ENCODE data around the gene SEC22A.
A peak's percentile ranks its signal among the peaks of the same experiment; 100 is the strongest.

Gene SEC22A

DNA sequence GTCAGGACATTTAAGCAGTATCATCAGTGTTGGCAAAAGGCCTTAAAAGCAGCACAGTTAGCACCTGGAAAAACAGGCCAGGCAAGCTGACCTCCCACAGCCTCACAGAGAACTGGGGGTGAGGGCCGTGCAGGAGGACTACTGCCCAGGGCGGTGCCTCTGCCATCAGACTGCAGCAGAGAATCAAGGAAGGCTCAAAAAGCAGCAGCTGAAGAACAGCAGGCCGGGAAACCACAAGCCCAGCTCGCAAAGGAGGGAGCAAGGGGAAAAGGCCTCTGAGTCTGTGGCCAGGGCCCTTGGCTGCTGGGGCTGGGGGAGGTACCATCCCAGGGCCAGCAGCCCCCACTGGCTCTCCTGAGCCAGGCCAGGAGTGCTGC is 84.2 kb downstream of the SEC22A start:
- TF ChIP-seq, protein P1, sequence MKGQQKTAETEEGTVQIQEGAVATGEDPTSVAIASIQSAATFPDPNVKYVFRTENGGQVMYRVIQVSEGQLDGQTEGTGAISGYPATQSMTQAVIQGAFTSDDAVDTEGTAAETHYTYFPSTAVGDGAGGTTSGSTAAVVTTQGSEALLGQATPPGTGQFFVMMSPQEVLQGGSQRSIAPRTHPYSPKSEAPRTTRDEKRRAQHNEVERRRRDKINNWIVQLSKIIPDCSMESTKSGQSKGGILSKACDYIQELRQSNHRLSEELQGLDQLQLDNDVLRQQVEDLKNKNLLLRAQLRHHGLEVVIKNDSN (IDR thresholded peaks at IDR 0.05), result no peak
- TF ChIP-seq NFIC (IDR thresholded peaks at IDR 0.05), result no peak
- TF ChIP-seq, protein P2, sequence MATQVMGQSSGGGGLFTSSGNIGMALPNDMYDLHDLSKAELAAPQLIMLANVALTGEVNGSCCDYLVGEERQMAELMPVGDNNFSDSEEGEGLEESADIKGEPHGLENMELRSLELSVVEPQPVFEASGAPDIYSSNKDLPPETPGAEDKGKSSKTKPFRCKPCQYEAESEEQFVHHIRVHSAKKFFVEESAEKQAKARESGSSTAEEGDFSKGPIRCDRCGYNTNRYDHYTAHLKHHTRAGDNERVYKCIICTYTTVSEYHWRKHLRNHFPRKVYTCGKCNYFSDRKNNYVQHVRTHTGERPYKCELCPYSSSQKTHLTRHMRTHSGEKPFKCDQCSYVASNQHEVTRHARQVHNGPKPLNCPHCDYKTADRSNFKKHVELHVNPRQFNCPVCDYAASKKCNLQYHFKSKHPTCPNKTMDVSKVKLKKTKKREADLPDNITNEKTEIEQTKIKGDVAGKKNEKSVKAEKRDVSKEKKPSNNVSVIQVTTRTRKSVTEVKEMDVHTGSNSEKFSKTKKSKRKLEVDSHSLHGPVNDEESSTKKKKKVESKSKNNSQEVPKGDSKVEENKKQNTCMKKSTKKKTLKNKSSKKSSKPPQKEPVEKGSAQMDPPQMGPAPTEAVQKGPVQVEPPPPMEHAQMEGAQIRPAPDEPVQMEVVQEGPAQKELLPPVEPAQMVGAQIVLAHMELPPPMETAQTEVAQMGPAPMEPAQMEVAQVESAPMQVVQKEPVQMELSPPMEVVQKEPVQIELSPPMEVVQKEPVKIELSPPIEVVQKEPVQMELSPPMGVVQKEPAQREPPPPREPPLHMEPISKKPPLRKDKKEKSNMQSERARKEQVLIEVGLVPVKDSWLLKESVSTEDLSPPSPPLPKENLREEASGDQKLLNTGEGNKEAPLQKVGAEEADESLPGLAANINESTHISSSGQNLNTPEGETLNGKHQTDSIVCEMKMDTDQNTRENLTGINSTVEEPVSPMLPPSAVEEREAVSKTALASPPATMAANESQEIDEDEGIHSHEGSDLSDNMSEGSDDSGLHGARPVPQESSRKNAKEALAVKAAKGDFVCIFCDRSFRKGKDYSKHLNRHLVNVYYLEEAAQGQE (IDR thresholded peaks at IDR 0.05; ENCODE audit: low read depth), result no peak

DNA sequence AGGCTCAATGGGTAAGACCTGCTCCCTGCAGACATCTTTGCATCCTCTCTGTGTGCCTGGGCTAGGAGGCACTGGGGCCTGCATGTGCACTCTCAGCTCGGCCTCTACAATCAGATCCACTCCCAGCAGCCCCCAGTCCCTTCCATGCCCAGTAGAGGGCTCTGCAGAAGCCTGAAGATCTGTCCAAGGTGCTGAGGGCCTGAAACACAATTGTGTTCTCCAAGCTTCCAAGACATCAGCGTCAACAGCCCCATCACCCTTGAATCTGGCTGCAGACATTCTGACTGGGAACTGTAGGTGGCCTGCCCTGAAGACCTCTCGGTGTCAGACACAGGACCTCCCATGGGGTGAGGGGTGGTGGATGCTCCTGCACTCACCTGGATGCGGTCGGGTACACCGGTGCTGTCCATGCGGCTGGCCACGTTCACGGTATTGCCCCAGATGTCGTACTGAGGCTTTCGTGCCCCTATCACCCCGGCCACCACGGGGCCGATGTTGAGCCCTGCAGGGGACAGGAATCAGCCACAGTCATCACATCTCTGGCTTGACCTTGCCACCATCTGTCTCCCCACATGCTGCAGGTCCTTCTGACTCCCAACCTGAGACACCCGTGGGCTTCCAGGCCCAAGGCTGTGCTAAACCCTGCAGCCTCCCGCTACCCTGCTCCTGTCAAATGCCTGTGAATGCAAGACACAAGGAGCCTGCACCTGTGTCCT is 84.7 kb downstream of the SEC22A start:
- TF ChIP-seq RAD21 (IDR thresholded peaks at IDR 0.05; ENCODE audit: low read depth) (peak; percentile 60), EP300 (IDR thresholded peaks at IDR 0.05; ENCODE audit: borderline replicate concordance) (no peak)
- TF ChIP-seq, protein P2 (IDR thresholded peaks at IDR 0.05; ENCODE audit: low read depth), result peak; percentile 98

DNA sequence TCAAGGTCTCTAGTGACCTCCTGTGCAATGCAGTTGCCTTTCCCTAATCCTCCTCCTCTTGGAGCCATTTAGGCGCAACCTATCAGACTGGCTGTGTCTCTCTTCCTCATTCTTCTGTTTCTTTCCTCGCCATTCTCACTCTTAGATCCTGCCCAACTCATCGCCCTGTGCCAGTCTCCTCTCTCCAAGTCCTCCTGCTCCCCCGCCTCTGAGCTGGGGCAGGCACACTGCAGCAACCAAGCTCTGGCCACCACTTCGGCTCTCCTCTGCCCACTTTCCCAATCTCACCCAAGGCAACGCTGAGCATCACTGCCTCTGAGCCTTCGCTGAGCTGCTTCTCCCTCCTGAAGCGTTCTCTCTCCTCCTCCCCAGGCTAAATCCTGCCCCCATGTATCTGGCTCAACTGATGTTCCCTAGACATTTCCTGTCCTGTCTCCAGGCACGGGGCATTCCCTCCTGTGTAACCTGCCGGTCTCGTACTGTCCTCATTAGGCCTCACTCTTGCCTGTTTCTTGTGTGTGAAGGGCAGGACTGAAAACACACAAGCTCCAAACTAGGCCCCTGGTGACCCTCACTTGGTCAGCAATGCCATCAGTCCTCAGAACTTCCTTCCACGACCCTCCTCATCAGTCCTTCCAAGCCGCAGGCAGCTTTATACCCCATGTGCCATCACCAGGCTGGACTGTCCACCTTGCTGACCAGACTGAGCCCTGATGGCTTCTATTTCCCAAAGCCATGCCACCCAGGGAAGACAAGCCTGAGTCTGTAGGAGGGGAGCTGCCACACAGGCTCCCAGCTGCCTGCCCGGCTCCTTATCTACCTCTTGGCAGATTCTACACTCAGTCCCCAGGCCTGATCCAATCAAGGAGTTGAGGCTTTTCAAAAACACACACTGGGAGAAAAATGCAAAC is 85.6 kb downstream of the SEC22A start:
- no peak for TF ChIP-seq EP300 (IDR thresholded peaks at IDR 0.05; ENCODE audit: borderline replicate concordance)
- TF ChIP-seq, protein P1 (IDR thresholded peaks at IDR 0.05), result no peak
- TF ChIP-seq, protein P3, sequence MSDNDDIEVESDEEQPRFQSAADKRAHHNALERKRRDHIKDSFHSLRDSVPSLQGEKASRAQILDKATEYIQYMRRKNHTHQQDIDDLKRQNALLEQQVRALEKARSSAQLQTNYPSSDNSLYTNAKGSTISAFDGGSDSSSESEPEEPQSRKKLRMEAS (IDR thresholded peaks at IDR 0.05), result no peak
- TF ChIP-seq TCF12 (IDR thresholded peaks at IDR 0.05; ENCODE audit: low read depth), result no peak

DNA sequence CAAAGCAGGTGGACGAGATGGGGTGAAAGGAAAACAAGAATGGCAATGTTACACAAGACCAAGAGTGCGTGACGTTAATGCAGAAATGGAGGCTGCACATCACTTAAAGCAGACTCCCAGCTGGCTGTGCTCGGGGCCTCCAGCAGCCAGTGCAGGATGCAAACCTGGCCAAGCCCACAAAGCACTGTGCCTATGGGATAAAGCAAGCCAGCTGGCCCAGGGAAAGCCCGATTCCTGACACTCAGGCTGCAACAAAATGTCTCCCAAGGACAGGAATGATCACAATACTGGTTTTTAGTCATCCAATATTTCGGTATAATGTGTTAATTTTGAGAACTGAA is 86.2 kb downstream of the SEC22A start:
- TF ChIP-seq TEAD4 (IDR thresholded peaks at IDR 0.05) (no peak), TCF12 (IDR thresholded peaks at IDR 0.05; ENCODE audit: low read depth) (no peak), FOXM1 (IDR thresholded peaks at IDR 0.05; ENCODE audit: borderline replicate concordance, low read depth) (no peak), EP300 (IDR thresholded peaks at IDR 0.05; ENCODE audit: borderline replicate concordance) (no peak), CREB1 (IDR thresholded peaks at IDR 0.05; ENCODE audit: low read depth) (no peak), CEBPB (IDR thresholded peaks at IDR 0.05) (no peak)

DNA sequence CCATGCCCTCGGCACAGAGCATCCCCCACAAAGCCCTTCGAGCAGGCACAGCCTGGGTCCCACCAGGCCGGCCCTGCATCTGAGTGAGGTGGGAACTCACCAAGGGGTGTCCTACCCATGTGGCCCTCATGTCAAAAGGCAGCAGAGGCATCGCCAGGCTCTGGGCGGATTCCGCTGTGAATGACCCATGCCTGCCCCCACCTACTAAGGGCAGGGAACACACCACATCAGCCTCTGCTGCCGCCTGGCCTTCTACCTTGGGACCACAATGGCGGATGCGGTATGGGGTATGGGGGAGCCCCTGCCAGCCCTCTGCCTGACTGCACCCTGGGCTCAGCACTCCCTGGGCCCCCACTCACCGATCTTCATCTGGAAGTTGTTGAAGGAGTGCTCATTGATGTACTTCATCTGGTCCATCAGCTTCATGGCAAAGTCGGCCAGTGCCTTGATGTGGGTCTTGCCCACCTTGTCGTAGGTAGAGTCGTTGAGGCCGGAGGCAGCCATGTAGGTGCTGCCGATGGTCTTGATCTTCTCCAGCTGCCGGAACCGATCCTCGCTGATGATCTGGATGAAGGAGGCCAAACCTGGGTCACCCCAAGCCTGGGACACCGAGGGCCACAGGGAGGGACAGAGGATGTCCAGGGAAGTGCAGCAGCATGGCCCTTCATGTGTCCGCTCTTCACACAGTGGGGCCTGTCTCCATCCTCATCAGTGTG is 87.8 kb downstream of the SEC22A start:
- TF ChIP-seq YY1 (IDR thresholded peaks at IDR 0.05; ENCODE audit: low read depth), result no peak
- no peak for TF ChIP-seq CREB1 (IDR thresholded peaks at IDR 0.05; ENCODE audit: low read depth)
- TF ChIP-seq EGR1 (IDR thresholded peaks at IDR 0.05), result no peak
- no peak for TF ChIP-seq NFIC (IDR thresholded peaks at IDR 0.05)
- TF ChIP-seq TAF1 (IDR thresholded peaks at IDR 0.05; ENCODE audit: low read depth), result no peak
- no peak for TF ChIP-seq ZBTB7A (IDR thresholded peaks at IDR 0.05; ENCODE audit: low read depth)
- TF ChIP-seq CEBPB (IDR thresholded peaks at IDR 0.05), result no peak
- no peak for TF ChIP-seq FOXM1 (IDR thresholded peaks at IDR 0.05; ENCODE audit: borderline replicate concordance, low read depth)
- TF ChIP-seq, protein P3 (IDR thresholded peaks at IDR 0.05), result no peak
- no peak for TF ChIP-seq TEAD4 (IDR thresholded peaks at IDR 0.05)
